ENCODE results near the gene CD1E.
"Not testable (repeated sequence)": the region's sequence is repeated elsewhere in the genome, so short reads cannot be mapped to it uniquely, and the experiment has no call there.

CD1E gene

GRCh38 chr1:158366783-158367182, 13.1 kb downstream of the CD1E start:
- DNase-seq = no peak

DNA sequence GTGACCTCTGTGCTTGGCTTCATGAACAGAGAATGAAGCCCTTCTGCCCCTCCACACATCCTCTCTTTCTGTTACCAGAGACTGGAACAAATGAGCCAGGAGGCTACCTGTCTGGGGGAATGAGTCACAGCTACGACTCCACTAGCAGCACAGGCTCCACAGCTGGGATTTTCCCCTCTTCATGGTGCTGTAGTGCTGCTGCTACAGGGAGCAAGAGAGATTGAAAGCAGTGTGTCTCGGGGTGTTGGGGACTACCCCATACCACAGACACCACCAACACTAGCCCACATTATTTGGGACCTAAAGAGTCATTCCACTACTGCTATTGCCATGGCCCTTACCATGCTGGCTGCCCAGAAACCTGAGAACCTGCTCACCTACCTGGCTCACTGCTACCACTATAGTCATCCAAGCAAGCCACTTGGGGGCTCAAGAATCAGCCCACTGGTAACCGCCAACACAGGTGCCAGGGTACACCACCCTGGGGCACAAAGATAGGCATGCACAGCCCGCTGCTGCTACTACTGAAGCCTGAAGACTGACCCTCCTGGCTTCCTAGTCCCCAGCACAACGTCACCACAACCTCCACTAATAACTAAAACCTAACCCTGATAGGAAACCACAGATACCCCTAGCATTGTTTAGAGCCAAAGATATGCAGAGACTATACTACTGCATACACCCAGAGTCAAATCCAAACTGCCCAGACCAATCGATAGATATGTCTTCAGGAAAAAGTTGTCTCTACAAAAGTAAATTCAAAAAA, 17.7 kb downstream of the CD1E start:
- no peak for DNase-seq

DNA sequence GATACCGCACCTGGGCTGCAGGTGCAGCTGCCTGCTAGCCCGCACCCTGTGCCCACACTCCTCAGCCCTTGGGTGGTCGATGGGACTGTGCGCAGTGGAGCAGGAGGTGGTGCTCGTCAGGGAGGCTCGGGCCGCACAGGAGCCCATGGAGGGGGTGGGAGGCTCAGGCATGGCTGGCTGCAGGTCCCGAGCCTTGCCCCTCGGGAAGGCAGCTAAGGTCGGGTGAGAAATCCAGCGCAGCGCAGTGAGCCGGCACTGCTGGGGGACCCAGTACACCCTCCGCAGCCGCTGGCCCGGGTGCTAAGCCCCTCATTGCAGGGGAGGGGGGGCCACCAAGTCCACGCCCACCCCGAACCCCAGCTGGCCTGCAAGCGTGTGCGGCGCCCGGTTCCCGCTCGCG, 20.4 kb downstream of the CD1E start:
- DNase-seq = not testable (repeated sequence)

GRCh38 chr1:158374860-158375259, 21.2 kb downstream of the CD1E start:
- DNase-seq = no peak

DNA sequence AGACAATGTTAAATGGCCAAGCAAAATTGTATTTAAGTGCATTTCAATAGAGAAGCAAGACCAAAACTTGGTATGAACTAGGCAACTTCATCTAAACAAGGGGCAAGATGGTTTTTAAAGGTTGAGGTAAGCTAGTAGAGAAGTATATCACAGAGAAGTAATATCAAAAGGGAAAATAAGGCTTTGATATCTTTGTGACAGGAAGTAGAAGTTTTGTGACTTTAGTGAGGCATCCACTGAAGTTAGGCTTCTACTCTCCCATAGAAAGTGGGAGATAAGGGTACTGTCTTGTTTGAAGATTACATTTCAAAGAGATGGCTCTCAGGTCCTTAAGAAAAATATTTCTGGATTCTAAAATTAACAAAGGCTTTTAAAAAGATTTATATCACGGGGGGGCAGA, 36.6 kb downstream of the CD1E start:
- DNase-seq = no peak

- DNase-seq = no peak
Observed at GRCh38 chr1:158391099-158391498, 37.4 kb downstream of the CD1E start.

DNA sequence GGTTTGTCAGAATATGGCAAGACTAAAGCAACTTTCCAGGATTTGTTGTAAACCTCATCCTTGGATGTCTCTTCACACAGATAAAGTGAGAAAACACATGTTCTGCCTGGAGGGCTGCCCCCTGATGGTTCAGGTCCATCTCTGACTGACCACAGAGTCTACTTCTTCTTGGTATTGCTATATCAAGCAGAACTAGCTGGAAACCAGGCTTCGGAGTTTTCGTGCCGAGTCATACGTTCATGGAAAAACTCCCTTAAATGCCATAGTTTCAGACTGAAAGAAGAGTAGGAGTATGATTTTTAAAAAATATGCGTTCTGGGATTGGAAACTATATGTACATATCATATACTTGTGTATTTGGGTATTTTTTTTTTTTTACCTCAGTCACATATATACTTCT, 39.8 kb downstream of the CD1E start:
- no peak for DNase-seq

GRCh38 chr1:158396646-158397045, 43.0 kb downstream of the CD1E start:
- DNase-seq = no peak

- DNase-seq = no peak
Observed at GRCh38 chr1:158398818-158399514, 45.3 kb downstream of the CD1E start, which contains the start of gene OR10T2. Gene OR10T2 (minus strand): TSS chr1:158399466. CDS start chr1:158399466, 0 bp downstream.

DNA sequence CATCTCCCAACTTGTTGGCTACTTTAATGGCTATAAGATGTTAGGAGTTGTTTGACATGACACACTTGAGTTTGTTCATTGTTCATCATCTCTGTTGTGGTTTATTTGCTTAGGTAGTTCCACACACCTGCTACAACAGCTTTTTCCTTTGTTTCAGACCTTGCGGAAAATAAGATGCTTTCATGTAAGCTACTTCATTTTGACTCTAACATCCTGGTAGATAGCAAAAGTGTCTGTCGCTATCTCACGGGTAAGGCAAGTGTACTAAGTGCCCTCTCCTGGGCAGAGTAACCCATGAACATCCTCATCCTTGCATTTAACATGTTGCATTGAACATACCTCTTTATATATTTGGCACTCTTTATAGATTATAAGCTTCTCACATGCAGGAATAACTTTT, 47.2 kb downstream of the CD1E start:
- DNase-seq = no peak

GRCh38 chr1:158407092-158407491, 53.4 kb downstream of the CD1E start:
- no peak for DNase-seq

Measured in DMS79 (cell line).